Measurements from ENCODE around the gene SEC23B. TPM values are rescaled to one million over a fixed set of nuclear protein-coding genes. Genes with fewer than 3 reads are reported as not detected.
"Not testable (repeated sequence)": the region's sequence is repeated elsewhere in the genome, so short reads cannot be mapped to it uniquely, and the experiment has no call there.

The SEC23B gene
- polyA plus RNA-seq, 2 of the 4 experiments (the other 2 are of a cell fraction) = 71.4 to 158 TPM

- H3K4me3 ChIP-seq = no peak overlapping the region
- peak overlapping the region; percentile 82 to 87; a peak in 4 of 6 replicates for H3K27ac ChIP-seq
These were observed 10.1 kb upstream of the SEC23B start for GRCh38 chr20:18497603-18498002.

GRCh38 chr20:18501672-18502071 is 6.1 kb upstream of the SEC23B start:
- ATAC-seq; H3K27ac ChIP-seq; H3K4me3 ChIP-seq; H3K4me1 ChIP-seq; DNase-seq (ENCODE audit: low read depth in 1 of 2, low spot score in 1 of 2); H3K9me3 ChIP-seq; H3K4me2 ChIP-seq; FAIRE-seq; CTCF ChIA-PET: not testable (repeated sequence)
- POLR2A ChIA-PET = interaction anchor here (1.6 kb wide), 1 partner anchor 35 kb away, joined by 4 read pairs; the partner anchor contains the start of genes DZANK1 and POLR3F
- 45% methylated on average over 1 of the region's 1 CpG for WGBS (ENCODE audit: missing lambda C conversion rate)

More at GRCh38 chr20:18497603-18498002, 10.1 kb upstream of the SEC23B start:
- Histone ChIP-seq H3K4me2 (peak overlapping the region; percentile 87), H3K4me1 (peaks cover 12% of the 10 kb centered on the region), H3K9me3 (no peaks in the 10 kb centered on the region)
- ChIA-PET CTCF (interaction anchor here (0.9 to 2.8 kb wide), 3 partner anchors 9 to 34 kb away, joined by 3 to 15 read pairs (median 6); partner anchors contain the start of gene SEC23B), POLR2A (interaction anchor here (0.8 to 4.7 kb wide), 7 partner anchors 10 to 87 kb away, joined by 3 to 75 read pairs (median 3); partner anchors contain the start of genes DZANK1, POLR3F and SEC23B)
- ATAC-seq (no peak), DNase-seq (ENCODE audit: low read depth in 1 of 2, low spot score in 1 of 2) (no peak), FAIRE-seq (no peak)
- TF ChIP-seq RARB (CRISPR knock-in tag; IDR thresholded peaks at IDR 0.05) (no peak), HOXB13 (CRISPR knock-in tag; IDR thresholded peaks at IDR 0.05; ENCODE audit: low read depth) (no peak), MAFK (IDR thresholded peaks at IDR 0.05; ENCODE audit: partially characterized antibody) (no peak), HOXB5 (CRISPR knock-in tag; IDR thresholded peaks at IDR 0.05) (no peak), RAD21 (conservative IDR thresholded peaks at IDR 0.05 in 1 of 2, IDR thresholded peaks at IDR 0.05 in 1 of 2) (no peak), HMGXB4 (CRISPR knock-in tag; IDR thresholded peaks at IDR 0.05; ENCODE audit: borderline replicate concordance) (no peak), RNF2 (IDR thresholded peaks at IDR 0.05; ENCODE audit: borderline replicate concordance, low read depth) (no peak), HES2 (IDR thresholded peaks at IDR 0.05) (no peak), ATOH8 (CRISPR knock-in tag; IDR thresholded peaks at IDR 0.05; ENCODE audit: low read depth) (no peak), CTCF (IDR thresholded peaks at IDR 0.05) (no peak), POLR2A (IDR thresholded peaks at IDR 0.05; ENCODE audit: low read length) (no peak), MAX (IDR thresholded peaks at IDR 0.05) (no peak), RCOR1 (IDR thresholded peaks at IDR 0.05; ENCODE audit: low read depth, low read length) (no peak), CEBPB (IDR thresholded peaks at IDR 0.05) (no peak), E2F6 (IDR thresholded peaks at IDR 0.05; ENCODE audit: borderline replicate concordance, low read depth) (no peak)
- 94% methylated on average over 3 of the region's 3 CpGs for WGBS (ENCODE audit: missing lambda C conversion rate)

- 76% methylated on average over 31 of the region's 31 CpGs for WGBS (ENCODE audit: missing lambda C conversion rate)
- Histone ChIP-seq H3K4me3 (no peak overlapping the region), H3K4me2 (no peak overlapping the region), H3K9me3 (no peaks in the 10 kb centered on the region), H3K27ac (no peak overlapping the region), H3K4me1 (peaks cover 14% of the 10 kb centered on the region; the same call in 2 of the 3 replicates)
- TF ChIP-seq EP300 (IDR thresholded peaks at IDR 0.05) (no peak), RAD21 (conservative IDR thresholded peaks at IDR 0.05 in 1 of 2, IDR thresholded peaks at IDR 0.05 in 1 of 2) (no peak), PBX3 (IDR thresholded peaks at IDR 0.05) (no peak), HDAC2 (IDR thresholded peaks at IDR 0.05) (no peak), FOSB (CRISPR knock-in tag; IDR thresholded peaks at IDR 0.05) (no peak)
- DNase-seq (ENCODE audit: low read depth in 1 of 2, low spot score in 1 of 2) (no peak), ATAC-seq (no peak), FAIRE-seq (no peak)
- CTCF ChIA-PET = interaction anchor here (0.8 to 3.7 kb wide), 3 partner anchors 8 to 27 kb away, joined by 3 to 15 read pairs (median 3); partner anchors contain the start of gene RBBP9
- POLR2A ChIA-PET = no interaction called here
These were observed 3.2 kb upstream of the SEC23B start for GRCh38 chr20:18504479-18505060.
